ENCODE data around the gene LGR6. TPM values are rescaled to one million over a fixed set of nuclear protein-coding genes. Genes with fewer than 3 reads are reported as not detected.

LGR6 gene
- total and polyA plus RNA-seq, 2 of the 8 experiments (the other 6 are each of a cell fraction or from before 2014, with no cell fraction given): 0.50 to 1.0 TPM

DNA sequence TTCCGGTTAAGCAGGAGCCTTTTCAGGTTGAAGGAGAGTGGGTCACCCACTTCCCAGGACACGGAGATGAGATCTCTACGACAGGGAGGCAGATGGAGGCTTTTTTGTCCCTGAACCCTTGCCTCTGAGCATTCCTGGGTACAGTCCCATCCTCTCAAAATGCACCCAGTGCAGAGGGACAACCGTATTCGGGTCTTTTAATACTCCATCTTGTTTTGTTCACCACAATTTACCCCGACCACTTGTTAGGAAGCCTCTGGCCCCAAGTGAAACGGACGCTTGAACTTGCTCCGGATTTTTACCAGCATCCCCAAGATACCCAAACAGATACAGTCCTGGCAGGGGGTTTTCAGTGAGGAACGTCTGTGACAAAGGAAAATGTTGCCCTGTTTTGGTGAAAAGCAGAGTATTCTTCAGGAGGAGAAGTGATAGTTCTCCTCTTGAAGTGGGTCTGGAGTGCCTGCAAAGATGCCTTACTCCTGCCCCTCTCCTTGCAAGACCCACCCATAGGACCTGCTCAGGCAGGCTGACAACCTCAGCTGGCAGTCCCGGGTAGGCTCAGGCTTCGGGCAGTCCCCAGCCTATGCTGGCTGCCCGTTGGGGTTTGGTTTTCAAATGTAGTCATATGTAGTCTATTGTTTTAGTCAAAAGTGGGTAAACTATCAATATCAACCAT, 48.4 kb upstream of the LGR6 start:
- peaks cover 2 to 11% of the 10 kb centered on the region in 2 experiments for H4K20me1 ChIP-seq (replicated peaks in 1 of 2; ENCODE audit: control insufficient read depth in 1 of 2, insufficient read depth in 2 of 2, low read length in 2 of 2)
- H4K91ac ChIP-seq (replicated peaks; ENCODE audit: insufficient read length, low read length): no peak overlapping the region
- ChIA-PET POLR2A (ENCODE audit: partially characterized antibody) (interaction anchor here (1.3 to 1.6 kb wide), 2 partner anchors 10 to 14 kb away, joined by 3 to 4 read pairs; no protein-coding TSS in a partner anchor), CTCF (ENCODE audit: partially characterized antibody) (interaction anchor here (0.6 to 6.1 kb wide), 5 partner anchors 10 to 826 kb away, joined by 3 to 50 read pairs (median 3); no protein-coding TSS in a partner anchor)
- no peak for DNase-seq (ENCODE audit: low read depth in 1 of 2, low spot score in 2 of 2)
- peak overlapping the region; percentile 36 to 89 (median 54); a peak in 5 of 7 replicates for H3K9ac ChIP-seq (replicated peaks in 1 of 4; ENCODE audit: extremely low read depth in 1 of 4, low read depth in 3 of 4, low read length in 3 of 4)
- H2BK15ac ChIP-seq (ENCODE audit: low read length): no peak overlapping the region; the same call in 1 of the 2 replicates
- H3K4me1 ChIP-seq (replicated peaks in 1 of 4; ENCODE audit: control insufficient read depth in 3 of 4, insufficient read depth in 4 of 4, low read length in 3 of 4): peaks cover 3 to 13% (median 9%) of the 10 kb centered on the region in 4 experiments; a peak in 6 of 7 replicates
- H3K36me3 ChIP-seq (ENCODE audit: control insufficient read depth in 2 of 4, insufficient read depth in 4 of 4, low read length in 3 of 4): no peaks in the 10 kb centered on the region
- peak overlapping the region; percentile 78 to 92 for H3K4me2 ChIP-seq (ENCODE audit: insufficient read depth in 1 of 2, low read depth in 2 of 2, low read length in 2 of 2)
- FAIRE-seq: no peak
- peak overlapping the region; percentile 95 for H3K18ac ChIP-seq (ENCODE audit: extremely low read depth, low read length)
- H2AK5ac ChIP-seq (ENCODE audit: low read depth, low read length): no peak overlapping the region
- no peak for TF ChIP-seq JUND (IDR thresholded peaks at IDR 0.05; ENCODE audit: low read length)
- 0 out of 2 replicates have a peak overlapping the region, but pooled peaks have one; percentile 39 for H4K8ac ChIP-seq (ENCODE audit: extremely low read depth, insufficient read depth, low read length)
- H3K79me2 ChIP-seq (ENCODE audit: control insufficient read depth in 1 of 2, insufficient read depth in 2 of 2, low read length in 2 of 2): peaks cover 3 to 31% of the 10 kb centered on the region in 2 experiments; a peak in 3 of 4 replicates
- no peaks in the 10 kb centered on the region for H3K9me3 ChIP-seq (ENCODE audit: insufficient read depth in 2 of 2, low read depth in 1 of 2, low read length in 1 of 2)
- H3K4ac ChIP-seq (replicated peaks; ENCODE audit: insufficient read length, low read depth, low read length): peak overlapping the region; percentile 1
- H3K23me2 ChIP-seq (ENCODE audit: low read depth, low read length): peaks cover 13% of the 10 kb centered on the region
- 28% methylated on average over 13 of the region's 13 CpGs; no CpG with 5 or more reads in 1 of the 2 experiments for WGBS, 2 experiments (ENCODE audit: extremely low coverage in 1 of 2, insufficient coverage in 1 of 2, insufficient read length in 1 of 2, insufficient replicate concordance in 2 of 2, low coverage in 1 of 2, low lambda C conversion rate in 2 of 2, missing lambda C conversion rate in 1 of 2)
- H3K14ac ChIP-seq (ENCODE audit: insufficient read length): no peak overlapping the region
- H3K27me3 ChIP-seq (replicated peaks in 1 of 4; ENCODE audit: control insufficient read depth in 3 of 4, extremely low read depth in 1 of 4, insufficient read depth in 3 of 4, low read length in 3 of 4): peaks cover 0 to 7% (median 2%) of the 10 kb centered on the region in 4 experiments; a peak in 3 of 7 replicates
- H2BK20ac ChIP-seq (ENCODE audit: low read length): no peak overlapping the region; the same call in 1 of the 2 replicates
- H3K56ac ChIP-seq (replicated peaks; ENCODE audit: insufficient read length, low read depth, low read length): peak overlapping the region; percentile 9
- H2BK5ac ChIP-seq (ENCODE audit: low read depth, low read length): 0 out of 2 replicates have a peak overlapping the region, but pooled peaks have one; percentile 60
- H2BK120ac ChIP-seq (replicated peaks; ENCODE audit: low read depth, low read length): no peak overlapping the region
- H3K79me1 ChIP-seq (ENCODE audit: low read depth, low read length): peaks cover 8% of the 10 kb centered on the region
- no peak overlapping the region for H3K23ac ChIP-seq (ENCODE audit: insufficient read length)
- no peak overlapping the region for H3K27ac ChIP-seq (ENCODE audit: low read depth, low read length)
- no peak overlapping the region for H4K5ac ChIP-seq (ENCODE audit: insufficient read length, low read depth, low read length)
- peak overlapping the region; percentile 37; the same call in 1 of the 2 replicates for H2AFZ ChIP-seq (ENCODE audit: low read length)
- H3K4me3 ChIP-seq (ENCODE audit: extremely low read depth in 1 of 4, insufficient read depth in 2 of 4, low read depth in 3 of 4, low read length in 4 of 4): peak overlapping the region; percentile 62 to 78 (median 72)
- H2BK12ac ChIP-seq (ENCODE audit: low read depth, low read length): 0 out of 2 replicates have a peak overlapping the region, but pooled peaks have one; percentile 80
